ENCODE results near the gene COL19A1. TPM values are rescaled to one million over a fixed set of nuclear protein-coding genes. Genes with fewer than 3 reads are reported as not detected.

COL19A1 gene
- total RNA-seq, 1 experiment from 2014 or later, result not detected

GRCh38 chr6:69973138-69973537, 106.8 kb downstream of the COL19A1 start:
- TF ChIP-seq REST (IDR thresholded peaks at IDR 0.05; ENCODE audit: insufficient read depth in 1 of 2, low read depth in 2 of 2, low read length in 1 of 2) (no peak), CTCF (IDR thresholded peaks at IDR 0.05) (no peak), POLR2AphosphoS5 (IDR thresholded peaks at IDR 0.05; ENCODE audit: low read depth, low read length) (no peak), SIN3A (IDR thresholded peaks at IDR 0.05; ENCODE audit: borderline replicate concordance, insufficient read depth, low read depth, low read length) (no peak), TCF7L2 (IDR thresholded peaks at IDR 0.05; ENCODE audit: low read depth, low read length) (no peak)
- CTCF ChIA-PET, result no interaction called here
- no peaks in the 10 kb centered on the region for H3K27me3 ChIP-seq (ENCODE audit: control insufficient read depth, insufficient read depth, low read length)
- no peaks in the 10 kb centered on the region for H3K4me1 ChIP-seq (ENCODE audit: control insufficient read depth, insufficient read depth, low read length)
- no peaks in the 10 kb centered on the region for H3K36me3 ChIP-seq (ENCODE audit: control insufficient read depth, insufficient read depth, low read length)
- ATAC-seq (no peak), DNase-seq (ENCODE audit: low read depth, low spot score) (no peak)
- in situ Hi-C loops (cut with HindIII; ENCODE audit: low pct_unique_long_range_greater_than_20kb, low sequenced_read_pairs), result no loop called here
- POLR2A ChIA-PET, result no interaction called here
- intact Hi-C loops (cut with micrococcal nuclease; ENCODE audit: unreplicated experiment), result no loop called here
- no TSS peak for BruUV-seq (replicated peaks)
- no peak overlapping the region for H3K4me3 ChIP-seq (ENCODE audit: low read depth in 2 of 2, low read length in 2 of 2)
- H3K9me3 ChIP-seq (ENCODE audit: control insufficient read depth, insufficient read depth, low read depth, low read length), result no peaks in the 10 kb centered on the region
- H3K27ac ChIP-seq (ENCODE audit: low read length), result no peak overlapping the region

- CTCF ChIA-PET, result no interaction called here
These were observed 107.4 kb downstream of the COL19A1 start for GRCh38 chr6:69973763-69974162.

More at GRCh38 chr6:69973763-69974162, 107.4 kb downstream of the COL19A1 start:
- Histone ChIP-seq H3K9me3 (ENCODE audit: control insufficient read depth, insufficient read depth, low read depth, low read length) (no peaks in the 10 kb centered on the region), H3K27ac (ENCODE audit: low read length) (no peak overlapping the region), H3K27me3 (ENCODE audit: control insufficient read depth, insufficient read depth, low read length) (no peaks in the 10 kb centered on the region), H3K36me3 (ENCODE audit: control insufficient read depth, insufficient read depth, low read length) (no peaks in the 10 kb centered on the region), H3K4me1 (ENCODE audit: control insufficient read depth, insufficient read depth, low read length) (no peaks in the 10 kb centered on the region), H3K4me3 (ENCODE audit: low read depth in 2 of 2, low read length in 2 of 2) (no peak overlapping the region)
- intact Hi-C loops (cut with micrococcal nuclease; ENCODE audit: unreplicated experiment), result no loop called here
- no peak for TF ChIP-seq REST (IDR thresholded peaks at IDR 0.05; ENCODE audit: insufficient read depth in 1 of 2, low read depth in 2 of 2, low read length in 1 of 2)
- no peak for TF ChIP-seq TCF7L2 (IDR thresholded peaks at IDR 0.05; ENCODE audit: low read depth, low read length)
- no peak for TF ChIP-seq CTCF (IDR thresholded peaks at IDR 0.05)
- no peak for TF ChIP-seq POLR2AphosphoS5 (IDR thresholded peaks at IDR 0.05; ENCODE audit: low read depth, low read length)
- TF ChIP-seq SIN3A (IDR thresholded peaks at IDR 0.05; ENCODE audit: borderline replicate concordance, insufficient read depth, low read depth, low read length), result no peak
- POLR2A ChIA-PET, result no interaction called here
- in situ Hi-C loops (cut with HindIII; ENCODE audit: low pct_unique_long_range_greater_than_20kb, low sequenced_read_pairs), result no loop called here
- DNase-seq (ENCODE audit: low read depth, low spot score) (no peak), ATAC-seq (no peak)
- BruUV-seq (replicated peaks), result no TSS peak
